Endothelial cell of umbilical vein (primary cell): Measurements from ENCODE around the gene CEBPA. TPM values are rescaled to one million over a fixed set of nuclear protein-coding genes. Genes with fewer than 3 reads are reported as not detected.

Experiments
- BruUV-seq: library from RNA; stranded (reverse); fragments of 400-500 nt; replicated peaks from 2 replicates; lab custom pipeline; 2021; lab: Mats Ljungman, UMichigan
- CTCF ChIA-PET: fragments of 300-600, 350-600 bp; sonication (Branson Sonifier 250); formaldehyde crosslinking; loops from one replicate; lab custom pipeline; 2021; ENCODE audit warnings: antibody characterized with exemption, inconsistent platforms; lab: Charles Lee
- POLR2A ChIA-PET: fragments of 300-600, 350-600 bp; sonication (Branson Sonifier 250); formaldehyde crosslinking; loops from one replicate; lab custom pipeline; 2021; ENCODE audit warnings: antibody characterized with exemption, inconsistent platforms; lab: Charles Lee
- DNase-seq: peaks from one replicate; pipeline ENCODE4 v3.0.0-alpha.2; 2011; ENCODE audit warnings: low read depth, low spot score
- FAIRE-seq: peaks from 2 replicates; lab custom pipeline; 2011; peaks lifted over from hg19 to GRCh38; lab: Jason Lieb, UNC
- H2AFZ ChIP-seq: 2 replicates; pipeline ENCODE4 v1.6.0; 2012; ENCODE audit warnings: low read depth, low read length, control low read depth, inconsistent platforms
- H3K27ac ChIP-seq: 2 replicates; pipeline ENCODE4 v1.5.1; 2011; ENCODE audit warnings: low read depth, mild to moderate bottlenecking, control low read depth, low read length, moderate library complexity; ENCODE audit not compliant: insufficient read depth
- H3K27me3 ChIP-seq, 2 experiments: 2 replicates each; pipeline versions ENCODE4 v1.6.0 to v1.6.1; 2011; ENCODE audit warnings: low read length in 2 of 2, mixed read lengths in 1 of 2; ENCODE audit not compliant: control insufficient read depth in 2 of 2, insufficient read depth in 2 of 2
- H3K36me3 ChIP-seq, 2 experiments: 2 replicates in 1 of 2; 3 replicates in 1 of 2; pipeline ENCODE4 v1.5.1; 2011; ENCODE audit warnings: low read length in 2 of 2, mild to moderate bottlenecking in 1 of 2, moderate library complexity in 1 of 2; ENCODE audit not compliant: control insufficient read depth in 2 of 2, insufficient read depth in 2 of 2; ENCODE audit errors: extremely low read depth in 1 of 2
- H3K4me1 ChIP-seq: 3 replicates; pipeline ENCODE4 v1.5.1; 2011; ENCODE audit warnings: mild to moderate bottlenecking, low read length; ENCODE audit not compliant: control insufficient read depth, insufficient read depth; ENCODE audit errors: extremely low read depth
- H3K4me2 ChIP-seq: 2 replicates; pipeline ENCODE4 v1.6.1; 2011; ENCODE audit warnings: low read length, control low read depth, mixed read lengths; ENCODE audit not compliant: insufficient read depth
- H3K4me3 ChIP-seq, 3 experiments: fragments of 200-600 bp in 1 of 3; sonication (generic), shearing (Covaris generic) in 1 of 3; replicated peaks in 1 of 3; 2 replicates each; pipeline ENCODE4 v1.5.1; 2011 to 2016; ENCODE audit warnings: control low read depth in 3 of 3, low read length in 3 of 3, mild to moderate bottlenecking in 2 of 3, inconsistent platforms in 1 of 3, low read depth in 1 of 3, moderate library complexity in 1 of 3; ENCODE audit not compliant: insufficient read depth in 1 of 3
- H3K79me2 ChIP-seq: 2 replicates; pipeline ENCODE4 v1.6.0; 2012; ENCODE audit warnings: low read length, inconsistent platforms; ENCODE audit not compliant: control insufficient read depth, insufficient read depth
- H3K9ac ChIP-seq: replicated peaks from 2 replicates; pipeline ENCODE3; 2011; ENCODE audit warnings: low read length, control low read depth; ENCODE audit not compliant: insufficient read depth; ENCODE audit errors: extremely low read depth
- H3K9me1 ChIP-seq: replicated peaks from 3 replicates; pipeline ENCODE4 v1.6.0; 2011; ENCODE audit warnings: mild to moderate bottlenecking, low read length; ENCODE audit not compliant: control insufficient read depth, insufficient read depth; ENCODE audit errors: extremely low read depth
- H3K9me3 ChIP-seq: replicated peaks from 2 replicates; pipeline ENCODE4 v1.5.1; 2012; ENCODE audit warnings: low read length, inconsistent platforms; ENCODE audit not compliant: control insufficient read depth, insufficient read depth
- H4K20me1 ChIP-seq: replicated peaks from 2 replicates; pipeline ENCODE3; 2011; ENCODE audit warnings: mild to moderate bottlenecking, low read length; ENCODE audit not compliant: control insufficient read depth, insufficient read depth; ENCODE audit errors: extremely low read depth
- CTCF ChIP-seq, 2 donors: IDR thresholded peaks; 1 replicate in 1 of 2; 2 replicates in 1 of 2; pipeline ENCODE4 v1.5.1; 2011; ENCODE audit warnings: low read length in 2 of 2, mild to moderate bottlenecking in 2 of 2, moderate library complexity in 2 of 2, control low read depth in 1 of 2, inconsistent platforms in 1 of 2, low read depth in 1 of 2; ENCODE audit not compliant: insufficient read depth in 1 of 2; ENCODE audit errors: extremely low read depth in 1 of 2
- EZH2 ChIP-seq: IDR thresholded peaks from 2 replicates; pipeline ENCODE4 v1.6.1; 2012; ENCODE audit warnings: borderline replicate concordance, low read depth, mild to moderate bottlenecking, moderate library complexity, low read length, inconsistent platforms; ENCODE audit not compliant: severe bottlenecking
- FOS ChIP-seq: IDR thresholded peaks from 2 replicates; pipeline ENCODE4 v1.6.1; 2011; ENCODE audit warnings: mild to moderate bottlenecking, low read length, moderate library complexity, borderline replicate concordance; ENCODE audit not compliant: insufficient read depth
- GATA2 ChIP-seq: IDR thresholded peaks from 2 replicates; pipeline ENCODE4 v1.7.0; 2011; ENCODE audit warnings: low read depth, mild to moderate bottlenecking, moderate library complexity, mixed read lengths, low read length; ENCODE audit not compliant: insufficient read length, insufficient read depth
- JUN ChIP-seq: IDR thresholded peaks from 2 replicates; pipeline ENCODE4 v1.6.1; 2011; ENCODE audit warnings: borderline replicate concordance, low read depth; ENCODE audit not compliant: insufficient read length, insufficient read depth
- MAX ChIP-seq: IDR thresholded peaks from 2 replicates; pipeline ENCODE4 v1.6.1; 2011; ENCODE audit not compliant: insufficient read depth, insufficient read length
- MYC ChIP-seq: IDR thresholded peaks from one replicate; pipeline ENCODE4 v1.6.1; 2011; ENCODE audit warnings: mild to moderate bottlenecking, low read depth, low read length
- POLR2A ChIP-seq: IDR thresholded peaks from 2 replicates; pipeline ENCODE4 v1.6.1; 2012; ENCODE audit warnings: low read depth, mild to moderate bottlenecking, control low read depth, low read length
- POLR2AphosphoS5 ChIP-seq: IDR thresholded peaks from 2 replicates; pipeline ENCODE4 v1.6.1; 2012; ENCODE audit warnings: low read depth, mild to moderate bottlenecking, control low read depth, low read length, moderate library complexity; ENCODE audit not compliant: insufficient read depth
- dilution Hi-C: fragments of 300-500 bp; cut with MboI; formaldehyde crosslinking; loops from one replicate; pipeline ENCODE4 v1.15.0; 2019; ENCODE audit warnings: low sequenced_read_pairs; ENCODE audit not compliant: extremely low pct_ligation_motif_present
- intact Hi-C: fragments of 100-400 bp; cut with micrococcal nuclease; formaldehyde crosslinking; loops from one replicate; pipeline ENCODE4 v1.10.0; 2022
- polyA plus RNA-seq, 4 experiments: library from polyadenylated mRNA; depleted of rRNA in 3 of 4; stranded (reverse) in 3 of 4; unstranded in 1 of 4; fragments of >200 nt; gene quantifications; 2 replicates each; pipeline versions ENCODE4 v1.2.1 to v1.2.3, GENCODE V29; 2011 to 2012; ENCODE audit warnings: missing spikeins in 1 of 4
- total RNA-seq: library from RNA; stranded (reverse); gene quantifications from 2 replicates; pipeline ENCODE4 v1.2.3, GENCODE V29; 2021

Gene CEBPA
- total and polyA plus RNA-seq, 2 donors (not counting 3 experiments of a cell fraction or from before 2014, with no cell fraction given) = 0.06 TPM; not detected in 1

GRCh38 chr19:33264881-33265445, 37.4 kb downstream of the CEBPA start:
- dilution Hi-C loops = no loop called here
- Histone ChIP-seq H3K4me2 (no peak overlapping the region), H3K27ac (no peak overlapping the region), H4K20me1 (no peaks in the 10 kb centered on the region), H3K4me3 (no peak overlapping the region), H3K4me1 (no peaks in the 10 kb centered on the region), H3K9me3 (no peaks in the 10 kb centered on the region), H3K79me2 (no peaks in the 10 kb centered on the region), H3K36me3 (no peaks in the 10 kb centered on the region), H2AFZ (no peak overlapping the region), H3K27me3 (no peaks in the 10 kb centered on the region), H3K9me1 (no peaks in the 10 kb centered on the region), H3K9ac (no peak overlapping the region)
- no peak for DNase-seq
- ChIA-PET CTCF (no interaction called here), POLR2A (no interaction called here)
- FAIRE-seq = no peak
- no peak for TF ChIP-seq CTCF (IDR thresholded peaks at IDR 0.05; ENCODE audit: extremely low read depth in 1 of 2, insufficient read depth in 1 of 2, low read depth in 1 of 2, low read length in 2 of 2)
- no peak for TF ChIP-seq JUN
- TF ChIP-seq FOS = no peak
- TF ChIP-seq POLR2A = no peak
- no peak for TF ChIP-seq POLR2AphosphoS5
- TF ChIP-seq MAX = no peak
- TF ChIP-seq EZH2 = no peak
- TF ChIP-seq GATA2 = no peak
- TF ChIP-seq MYC = no peak
- intact Hi-C loops = no loop called here
- BruUV-seq = no TSS peak
